ENCODE results near the gene RNU5B-1. TPM values are rescaled to one million over a fixed set of nuclear protein-coding genes. Genes with fewer than 3 reads are reported as not detected.

RNU5B-1 gene
- total RNA-seq, 3 donors from 2014 or later = not detected

GRCh38 chr15:65307978-65308377, 3.5 kb downstream of the RNU5B-1 start:
- Histone ChIP-seq H3K27ac (no peak overlapping the region), H3K27me3 (no peaks in the 10 kb centered on the region), H3K36me3 (no peaks in the 10 kb centered on the region), H3K4me3 (no peak overlapping the region), H3K4me1 (no peaks in the 10 kb centered on the region), H3K9me3 (no peaks in the 10 kb centered on the region)
- DNase-seq (ENCODE audit: low spot score in 2 of 2) = no peak
- TF ChIP-seq CTCF (IDR thresholded peaks at IDR 0.05) = no peak
- TF ChIP-seq POLR2A (IDR thresholded peaks at IDR 0.05) = no peak
- no peak for TF ChIP-seq POLR2AphosphoS5 (IDR thresholded peaks at IDR 0.05)
- intact Hi-C loops (cut with DNase I; ENCODE audit: low total_unique reads) = no loop called here

- Histone ChIP-seq H3K4me3 (no peak overlapping the region), H3K4me1 (no peaks in the 10 kb centered on the region), H3K27me3 (no peaks in the 10 kb centered on the region), H3K9me3 (no peaks in the 10 kb centered on the region), H3K36me3 (no peaks in the 10 kb centered on the region), H3K27ac (no peak overlapping the region)
- TF ChIP-seq POLR2AphosphoS5 (IDR thresholded peaks at IDR 0.05) = no peak
- no peak for TF ChIP-seq CTCF (IDR thresholded peaks at IDR 0.05)
- TF ChIP-seq POLR2A (IDR thresholded peaks at IDR 0.05) = no peak
- DNase-seq (ENCODE audit: low spot score in 2 of 2) = no peak
- intact Hi-C loops (cut with DNase I; ENCODE audit: low total_unique reads) = no loop called here
Observed at GRCh38 chr15:65309882-65310418, 5.5 kb downstream of the RNU5B-1 start.

- no peak for TF ChIP-seq POLR2A (IDR thresholded peaks at IDR 0.05)
- TF ChIP-seq CTCF (IDR thresholded peaks at IDR 0.05) = no peak
- no peak for TF ChIP-seq POLR2AphosphoS5 (IDR thresholded peaks at IDR 0.05)
Observed at GRCh38 chr15:65310431-65311137, 6.1 kb downstream of the RNU5B-1 start.

GRCh38 chr15:65311760-65312159, 7.3 kb downstream of the RNU5B-1 start:
- H3K4me1 ChIP-seq = no peaks in the 10 kb centered on the region
- H3K36me3 ChIP-seq = no peaks in the 10 kb centered on the region
- no peak overlapping the region for H3K4me3 ChIP-seq
- no peak overlapping the region for H3K27ac ChIP-seq
- H3K27me3 ChIP-seq = no peaks in the 10 kb centered on the region
- DNase-seq (ENCODE audit: low spot score in 2 of 2) = no peak
- H3K9me3 ChIP-seq = no peaks in the 10 kb centered on the region
- intact Hi-C loops (cut with DNase I; ENCODE audit: low total_unique reads) = no loop called here
- TF ChIP-seq CTCF (IDR thresholded peaks at IDR 0.05) (no peak), POLR2AphosphoS5 (IDR thresholded peaks at IDR 0.05) (no peak), POLR2A (IDR thresholded peaks at IDR 0.05) (no peak)

More at GRCh38 chr15:65310431-65311137, 6.1 kb downstream of the RNU5B-1 start:
- Histone ChIP-seq H3K36me3 (no peaks in the 10 kb centered on the region), H3K27me3 (no peaks in the 10 kb centered on the region), H3K27ac (no peak overlapping the region), H3K4me1 (no peaks in the 10 kb centered on the region), H3K9me3 (no peaks in the 10 kb centered on the region), H3K4me3 (no peak overlapping the region)
- intact Hi-C loops (cut with DNase I; ENCODE audit: low total_unique reads) = no loop called here
- no peak for DNase-seq (ENCODE audit: low spot score in 2 of 2)

GRCh38 chr15:65312400-65312916, 8.0 kb downstream of the RNU5B-1 start:
- TF ChIP-seq CTCF (IDR thresholded peaks at IDR 0.05) (no peak), POLR2A (IDR thresholded peaks at IDR 0.05) (no peak), POLR2AphosphoS5 (IDR thresholded peaks at IDR 0.05) (no peak)
- Histone ChIP-seq H3K4me1 (no peaks in the 10 kb centered on the region), H3K4me3 (no peak overlapping the region), H3K27me3 (no peaks in the 10 kb centered on the region), H3K27ac (no peak overlapping the region), H3K9me3 (no peaks in the 10 kb centered on the region), H3K36me3 (no peaks in the 10 kb centered on the region)
- no peak for DNase-seq (ENCODE audit: low spot score in 2 of 2)
- intact Hi-C loops (cut with DNase I; ENCODE audit: low total_unique reads) = no loop called here
